Stimulated activated CD4-positive, alpha-beta T cell treated with anti-CD3 and anti-CD28 coated beads, Interleukin-15, amount 100 ng/mL, for 1 hour (primary cell): ENCODE data around the gene CAMKK1.

ENCODE experiments used
- DNase-seq, 2 donors: peaks; one replicate each; pipeline ENCODE4 v3.0.0-alpha.2; 2020; ENCODE audit warnings: low read depth in 1 of 2, low spot score in 1 of 2

The CAMKK1 gene

DNA sequence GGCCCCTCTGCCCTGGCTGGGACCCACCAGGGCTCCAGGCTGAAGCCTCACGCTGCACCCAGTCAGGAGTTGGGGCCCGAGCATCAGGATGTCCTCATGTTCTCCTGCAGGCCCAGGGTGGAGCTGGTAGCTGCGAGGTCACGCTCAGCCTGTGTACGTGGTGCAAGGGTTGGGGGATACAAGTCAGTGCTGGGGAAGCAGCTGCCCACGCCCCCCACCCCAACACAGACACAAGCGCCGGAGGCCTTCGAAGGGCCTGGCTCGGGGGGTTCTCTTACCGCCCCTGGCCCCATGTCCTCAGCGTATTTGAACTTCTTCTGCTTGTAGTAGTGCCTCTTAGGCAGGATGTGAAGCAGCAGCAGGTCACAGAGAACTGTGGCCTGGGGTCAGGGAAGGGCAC is 4.9 kb upstream of the CAMKK1 start:
- no peak for DNase-seq

DNA sequence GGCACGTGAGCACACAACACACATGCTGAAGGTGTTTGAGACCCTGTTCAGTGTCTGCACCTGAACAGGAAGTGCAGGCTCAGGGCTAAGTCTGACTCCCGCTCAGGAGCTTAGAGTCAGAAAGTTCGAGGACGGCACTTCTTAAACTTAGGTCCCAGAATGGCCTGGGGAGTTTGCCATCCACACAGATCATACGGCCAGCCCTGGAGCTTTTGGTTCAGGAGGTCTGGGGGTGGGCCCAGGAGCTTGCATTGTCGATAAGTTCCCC is 4.0 kb upstream of the CAMKK1 start:
- no peak for DNase-seq

DNA sequence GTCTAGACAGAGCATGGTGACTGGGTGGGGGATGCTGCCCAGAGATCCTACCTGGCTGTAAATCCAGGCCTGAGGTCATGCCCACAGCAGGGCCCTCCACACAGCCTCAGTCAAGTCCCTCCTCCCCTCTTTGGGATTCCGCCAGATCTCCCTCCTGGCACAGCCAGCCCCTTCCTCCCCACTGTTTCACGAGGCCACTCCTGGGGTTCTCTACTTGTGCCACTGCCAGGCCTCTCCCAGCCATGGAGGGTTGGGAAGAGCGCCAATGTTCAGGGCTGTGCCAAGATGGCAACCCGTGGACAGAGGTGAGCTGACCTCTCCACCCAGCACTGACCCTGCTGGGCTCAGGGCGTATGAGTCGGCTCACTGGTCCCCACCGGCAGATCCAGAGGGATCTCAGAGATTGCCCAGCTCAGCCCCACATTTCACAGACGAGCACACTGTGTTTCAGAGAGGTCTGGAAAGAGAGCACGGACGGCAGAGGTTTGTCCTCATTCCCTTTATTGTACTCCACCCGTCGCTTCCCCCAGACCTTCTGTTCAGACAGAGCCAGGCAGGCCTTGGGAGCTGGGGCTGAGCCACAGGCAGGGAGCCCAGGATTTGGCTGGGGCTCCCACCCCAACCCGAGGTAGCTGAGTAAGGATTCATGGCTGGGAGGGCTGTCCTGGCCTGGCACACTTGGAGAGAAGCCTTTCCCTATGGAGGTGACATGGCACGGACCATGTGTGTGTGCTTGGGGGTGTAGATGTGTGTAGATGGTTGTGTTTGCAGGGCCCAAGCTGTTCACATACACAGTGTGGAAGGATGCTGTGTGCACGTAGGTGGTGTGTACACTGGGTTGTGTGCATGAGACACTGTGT is 3.5 kb upstream of the CAMKK1 start:
- DNase-seq: no peak

- no peak for DNase-seq
These were observed 2.5 kb upstream of the CAMKK1 start for GRCh38 chr17:3895354-3895753.

DNA sequence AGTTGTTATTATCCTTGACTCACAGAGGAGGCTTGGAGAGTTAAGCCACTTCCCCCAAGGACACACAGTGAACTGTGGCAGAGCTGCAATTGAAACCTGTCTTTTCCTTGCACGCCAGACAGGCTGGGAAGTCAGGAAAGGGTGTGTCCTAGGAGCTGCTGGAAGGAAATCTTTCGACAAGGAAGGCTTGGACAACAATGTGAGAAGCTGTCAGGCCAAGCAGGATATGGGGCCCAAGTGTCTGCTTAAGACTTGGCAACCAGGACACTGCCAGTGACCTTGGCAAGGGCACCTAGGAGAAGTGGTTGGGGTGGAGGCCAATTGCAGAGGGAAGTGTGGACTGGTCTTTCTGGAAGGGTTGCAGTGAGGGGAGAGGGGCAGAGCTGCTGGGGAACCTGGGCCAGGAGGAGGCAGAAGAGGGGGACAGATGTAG is 2.1 kb upstream of the CAMKK1 start:
- no peak for DNase-seq

DNA sequence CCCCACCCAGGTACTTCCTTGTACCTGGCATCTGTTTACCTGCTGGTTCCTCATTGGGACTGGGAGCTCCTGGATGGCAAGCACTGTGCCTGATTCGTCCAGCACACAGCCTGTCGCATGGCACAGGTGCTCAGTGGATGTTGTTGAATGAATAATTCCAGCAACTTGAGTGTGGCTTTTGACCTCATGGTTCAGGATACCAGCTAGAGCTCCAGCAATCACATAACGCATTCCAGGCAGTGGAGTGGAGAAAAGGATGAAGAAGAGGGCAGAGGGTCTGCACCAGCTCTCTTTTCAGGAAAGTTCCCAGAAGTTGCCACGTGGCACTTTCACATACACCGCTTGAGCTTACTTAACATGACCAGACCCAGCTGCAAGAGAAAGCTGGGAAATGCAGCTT is 1.3 kb upstream of the CAMKK1 start:
- no peak for DNase-seq

GRCh38 chr17:3893720-3894116 is 865 bp upstream of the CAMKK1 start:
- DNase-seq: no peak

DNA sequence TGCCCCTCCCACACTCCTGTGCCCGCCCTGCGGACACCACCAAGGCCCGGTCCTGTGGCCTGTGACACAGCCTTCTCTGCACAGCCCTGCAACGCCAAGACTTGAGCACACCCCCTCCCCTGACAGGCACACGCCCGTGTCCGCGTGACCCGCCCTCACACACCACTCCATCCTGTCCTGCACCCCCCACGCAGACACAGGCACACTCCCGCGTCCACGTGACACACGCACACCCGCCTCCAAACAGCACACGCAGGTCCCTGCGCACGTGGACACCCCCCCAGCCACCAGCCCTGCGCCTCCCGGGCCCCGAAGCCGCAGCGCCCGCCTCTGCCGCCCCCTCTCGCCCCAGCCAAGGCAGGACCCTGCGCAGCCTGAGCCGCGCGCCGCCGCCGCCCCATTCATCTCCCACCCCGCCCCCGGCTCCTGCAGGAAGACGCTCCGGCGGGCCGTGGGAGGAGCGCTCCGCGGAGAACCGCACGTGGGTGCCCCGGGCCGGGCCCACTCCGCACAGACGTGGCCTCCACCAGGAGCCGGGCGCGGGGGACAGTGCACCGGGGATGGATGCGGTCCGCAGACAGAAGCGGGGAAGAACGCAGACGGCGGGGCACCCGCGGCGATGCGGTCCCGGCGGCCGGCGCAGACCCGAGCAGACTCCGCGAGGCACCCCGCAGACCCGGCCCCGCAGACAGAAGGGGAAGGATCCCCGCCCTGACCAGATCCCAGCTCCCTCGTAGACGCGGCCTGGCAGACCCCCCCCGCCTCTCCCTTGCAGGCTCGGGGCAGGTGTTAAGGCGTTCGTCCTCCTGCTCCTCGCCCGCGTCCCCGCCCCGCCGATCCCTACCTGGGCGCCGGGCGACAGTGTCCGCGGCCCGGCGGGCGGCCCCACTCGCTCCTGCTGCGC is 506 bp downstream of the CAMKK1 start:
- DNase-seq: peak; percentile 41 to 50

DNA sequence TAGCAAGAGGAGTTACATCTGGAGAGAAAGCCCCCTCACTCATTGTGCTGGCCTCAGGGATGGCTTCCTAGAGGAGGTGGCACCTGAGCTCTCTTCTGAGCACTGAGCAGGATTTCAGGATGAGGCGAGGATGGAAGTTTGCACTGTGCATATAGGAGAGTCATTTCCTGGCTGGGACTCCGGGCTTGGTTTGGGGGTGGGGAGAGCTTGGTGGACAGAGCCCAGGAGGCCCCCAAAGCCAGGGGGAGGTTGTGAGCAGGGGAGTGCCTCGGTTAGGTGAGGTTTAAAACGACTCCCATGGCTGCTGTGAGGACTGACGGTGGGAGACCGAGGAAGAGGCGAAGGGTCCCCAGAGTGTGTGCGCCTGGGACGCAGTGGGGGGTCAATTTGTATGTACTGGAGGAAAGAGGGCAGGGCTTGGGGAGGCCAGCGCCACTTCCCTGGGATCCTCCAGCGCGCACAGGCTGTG is 1.2 kb downstream of the CAMKK1 start:
- no peak for DNase-seq

DNA sequence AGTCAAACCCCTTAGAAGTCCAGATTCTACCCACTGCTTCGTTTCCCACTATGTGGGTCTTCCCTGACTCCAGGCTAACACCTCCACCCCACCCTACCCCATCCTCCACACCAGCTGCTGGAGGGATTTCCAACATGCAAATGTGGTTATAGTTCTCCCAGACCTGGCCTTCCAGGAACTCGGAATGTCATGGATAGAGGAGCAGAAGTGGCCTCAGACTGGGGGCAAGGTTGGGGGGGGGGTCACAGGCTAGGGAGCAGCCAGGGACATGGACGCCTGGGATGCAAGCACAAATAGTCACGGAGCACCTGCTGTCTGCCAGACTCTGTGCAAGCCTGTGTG is 2.0 kb downstream of the CAMKK1 start:
- no peak for DNase-seq

DNA sequence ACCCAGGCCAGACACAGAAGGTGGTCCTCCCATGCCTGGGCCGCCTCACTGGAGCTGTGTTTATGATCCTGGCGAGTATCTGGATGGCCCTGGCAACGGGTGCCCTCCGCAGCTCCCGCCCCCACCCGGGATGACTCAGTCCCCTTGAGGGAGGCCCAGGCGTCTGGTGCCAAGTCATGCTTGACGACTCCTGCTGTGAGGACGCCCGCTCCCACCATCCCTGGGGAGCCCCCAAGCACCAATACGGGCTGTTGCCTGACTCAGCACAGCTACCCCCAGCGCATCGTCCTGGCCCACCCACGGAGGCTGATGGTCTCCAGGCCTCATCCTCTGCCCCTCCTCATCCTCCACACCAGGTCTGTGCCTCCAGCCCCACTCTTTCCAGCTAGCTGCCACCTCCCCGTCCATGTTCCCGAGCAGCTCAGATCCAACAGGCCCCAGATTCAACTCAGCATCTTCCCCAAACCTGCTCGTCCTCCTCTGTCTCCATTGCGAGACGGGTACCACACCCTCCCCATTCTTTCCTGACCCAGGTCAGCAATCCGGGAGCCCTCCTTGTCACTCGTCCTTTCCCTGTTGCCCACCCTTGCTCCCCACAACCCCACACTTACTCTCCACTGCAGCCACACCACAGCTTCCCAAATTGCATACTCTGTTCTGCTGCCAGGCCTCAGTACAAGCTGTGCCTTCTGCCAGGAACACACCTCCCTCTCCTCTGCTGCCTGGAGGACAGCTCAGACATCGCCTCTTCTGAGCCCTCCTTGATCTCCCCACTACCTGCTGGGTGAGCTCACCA is 2.6 kb downstream of the CAMKK1 start:
- DNase-seq: peak in 1 of 2 donors; percentile 26

DNA sequence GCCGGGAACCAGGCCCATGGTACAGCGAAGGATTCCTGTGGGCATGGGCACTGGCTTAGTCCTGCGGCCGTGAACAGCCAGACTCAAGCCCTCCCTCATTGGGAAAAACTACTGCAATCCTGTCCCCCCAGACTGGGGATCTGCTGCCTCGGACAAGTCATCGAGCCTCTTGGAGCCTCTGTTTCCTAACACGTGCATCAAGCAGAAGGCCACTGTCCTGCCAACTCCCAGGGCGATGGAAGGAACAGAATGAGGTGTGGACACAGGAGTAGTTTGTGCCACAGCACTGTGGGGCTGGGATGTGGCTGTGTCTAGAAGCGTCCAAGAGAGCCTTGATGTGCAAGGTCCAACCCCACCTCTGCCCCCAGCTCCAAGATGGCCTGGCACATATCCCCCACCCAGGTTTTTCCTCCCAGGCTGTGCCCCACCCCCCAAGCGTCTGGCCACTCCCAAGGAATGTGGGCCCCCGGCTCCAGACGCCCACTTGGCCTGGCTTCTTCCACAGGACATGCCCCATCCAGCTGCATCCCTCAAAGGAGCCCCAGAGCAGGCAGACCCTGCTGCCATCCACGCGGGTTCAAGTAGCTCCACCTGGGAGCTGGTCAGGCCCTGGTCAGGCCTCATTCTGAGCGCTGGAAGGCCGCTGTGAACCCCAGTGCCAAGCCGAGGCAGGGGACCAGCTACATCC is 3.4 kb downstream of the CAMKK1 start:
- DNase-seq: no peak

- no peak for DNase-seq
These were observed 4.3 kb downstream of the CAMKK1 start for GRCh38 chr17:3888343-3889171.

- DNase-seq: no peak
These were observed 5.0 kb downstream of the CAMKK1 start for GRCh38 chr17:3887804-3888203.

DNA sequence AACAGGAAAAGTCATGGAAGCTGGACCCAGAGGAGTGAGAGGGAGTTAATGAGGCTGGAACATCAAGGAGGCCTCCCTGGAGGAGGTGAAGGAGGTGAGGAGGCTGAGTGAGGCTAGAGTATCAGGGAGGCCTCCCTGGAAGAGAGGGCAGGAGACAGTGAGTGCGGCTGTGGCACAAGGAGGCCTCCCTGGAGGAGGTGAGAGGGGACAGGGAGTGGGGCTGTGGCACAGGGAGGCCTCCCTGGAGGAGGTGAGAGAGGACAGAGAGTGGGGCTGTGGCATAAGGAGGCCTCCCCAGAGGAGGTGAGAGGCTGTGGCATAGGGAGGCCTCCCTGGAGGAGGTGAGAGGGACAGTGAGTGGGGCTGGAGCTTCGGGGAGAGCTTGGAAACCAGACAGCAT is 5.5 kb downstream of the CAMKK1 start:
- DNase-seq: no peak

DNA sequence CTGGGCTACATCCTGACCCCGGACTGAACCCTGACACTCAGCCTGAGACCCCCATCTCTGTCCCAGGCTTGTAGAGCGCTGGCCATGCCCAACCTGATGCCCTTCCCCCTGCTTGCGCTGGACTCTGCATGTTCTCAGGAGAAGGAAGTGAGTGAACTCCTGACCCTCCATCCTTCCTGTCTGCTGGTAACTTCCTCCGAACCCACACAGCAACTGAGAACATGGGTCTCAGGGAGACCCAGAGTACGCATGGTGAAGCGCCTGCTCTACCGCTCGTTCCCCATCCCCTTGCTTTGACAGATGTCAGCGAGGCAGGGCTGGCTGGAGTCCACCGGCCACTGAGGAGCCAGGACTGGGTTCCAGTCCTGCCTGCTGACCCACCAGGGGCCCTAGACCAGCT is 6.1 kb downstream of the CAMKK1 start:
- DNase-seq: no peak

- DNase-seq: no peak
These were observed 6.9 kb downstream of the CAMKK1 start for GRCh38 chr17:3885970-3886369.

DNA sequence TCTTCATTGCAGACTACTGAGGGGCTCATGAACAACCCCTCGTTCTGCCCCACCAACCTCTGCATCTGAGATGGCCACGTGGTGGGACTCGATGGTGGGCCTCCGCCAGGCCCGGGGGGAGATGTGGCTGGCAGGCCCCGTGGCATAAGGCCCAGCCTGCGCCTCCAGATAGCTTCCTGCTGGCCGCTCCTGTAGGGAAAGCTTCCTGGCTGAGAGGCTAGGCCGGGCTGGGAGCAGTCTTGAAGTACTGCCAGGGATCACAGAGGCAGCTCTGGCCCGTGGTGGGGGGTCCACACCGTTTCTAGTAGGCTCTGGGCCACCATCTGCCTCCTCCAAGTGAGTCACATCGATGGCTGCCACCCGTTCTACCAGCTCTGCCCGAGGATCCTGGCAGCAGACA is 7.6 kb downstream of the CAMKK1 start:
- no peak for DNase-seq

- DNase-seq: no peak
These were observed 8.7 kb downstream of the CAMKK1 start for GRCh38 chr17:3884188-3884587.

DNA sequence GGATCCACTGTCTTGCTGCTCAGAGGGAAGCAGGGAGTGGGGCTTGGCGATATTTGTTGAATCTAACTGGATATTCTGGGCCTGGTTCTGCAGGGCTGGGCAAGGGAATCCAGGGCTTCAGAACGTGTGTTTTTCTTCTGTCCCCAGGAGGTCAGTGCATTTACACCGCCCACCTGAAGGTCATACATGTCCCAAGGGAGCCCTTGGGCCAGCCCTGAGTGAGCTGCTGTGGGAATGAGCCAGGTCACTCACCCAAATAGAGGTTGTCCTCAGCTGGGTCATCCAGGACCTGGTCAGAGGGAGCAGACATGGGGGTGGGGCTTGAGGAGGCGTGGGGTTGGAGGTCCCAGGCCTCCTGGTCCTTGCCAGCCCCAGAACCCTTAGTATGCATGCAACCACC is 10.6 kb downstream of the CAMKK1 start:
- DNase-seq: no peak
